Retinal pigment epithelial cell (primary cell): ENCODE results near the gene CD40.

Experiments used
- DNase-seq: peaks from one replicate; pipeline ENCODE4 v3.0.0-alpha.2; 2010; ENCODE audit warnings: low read depth
- H3K4me3 ChIP-seq: 2 replicates; pipeline ENCODE4 v1.5.1; 2011; ENCODE audit warnings: mild to moderate bottlenecking, low read length, control low read depth, moderate library complexity
- TF ChIP-seq, protein P1 (sequence below): conservative IDR thresholded peaks from 2 replicates; pipeline ENCODE4 v1.5.1; 2011; ENCODE audit warnings: low read depth, low read length, control low read depth, inconsistent platforms

Gene CD40

DNA sequence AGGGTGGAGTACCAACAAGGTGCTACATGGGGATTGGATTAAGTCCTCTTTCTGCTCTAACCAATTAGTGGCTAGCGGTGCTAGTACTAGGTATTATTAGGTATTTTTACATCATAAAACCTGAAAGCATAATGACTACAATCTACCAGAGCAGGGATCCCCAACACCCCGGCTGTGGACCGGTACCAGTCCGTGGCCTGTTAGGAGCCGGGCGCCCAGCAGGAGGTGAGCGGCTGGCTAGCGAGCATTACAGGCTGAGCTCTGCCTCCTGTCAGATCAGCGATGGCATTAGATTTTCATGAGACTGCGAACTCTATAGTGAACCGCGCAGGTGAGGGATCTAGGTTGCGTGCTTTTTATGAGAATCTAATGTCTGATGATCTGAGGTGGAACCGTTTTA lies 9.1 kb upstream of the CD40 start:
- no peak overlapping the region for H3K4me3 ChIP-seq
- no peak for DNase-seq
- TF ChIP-seq, protein P1, sequence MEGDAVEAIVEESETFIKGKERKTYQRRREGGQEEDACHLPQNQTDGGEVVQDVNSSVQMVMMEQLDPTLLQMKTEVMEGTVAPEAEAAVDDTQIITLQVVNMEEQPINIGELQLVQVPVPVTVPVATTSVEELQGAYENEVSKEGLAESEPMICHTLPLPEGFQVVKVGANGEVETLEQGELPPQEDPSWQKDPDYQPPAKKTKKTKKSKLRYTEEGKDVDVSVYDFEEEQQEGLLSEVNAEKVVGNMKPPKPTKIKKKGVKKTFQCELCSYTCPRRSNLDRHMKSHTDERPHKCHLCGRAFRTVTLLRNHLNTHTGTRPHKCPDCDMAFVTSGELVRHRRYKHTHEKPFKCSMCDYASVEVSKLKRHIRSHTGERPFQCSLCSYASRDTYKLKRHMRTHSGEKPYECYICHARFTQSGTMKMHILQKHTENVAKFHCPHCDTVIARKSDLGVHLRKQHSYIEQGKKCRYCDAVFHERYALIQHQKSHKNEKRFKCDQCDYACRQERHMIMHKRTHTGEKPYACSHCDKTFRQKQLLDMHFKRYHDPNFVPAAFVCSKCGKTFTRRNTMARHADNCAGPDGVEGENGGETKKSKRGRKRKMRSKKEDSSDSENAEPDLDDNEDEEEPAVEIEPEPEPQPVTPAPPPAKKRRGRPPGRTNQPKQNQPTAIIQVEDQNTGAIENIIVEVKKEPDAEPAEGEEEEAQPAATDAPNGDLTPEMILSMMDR, result no peak

GRCh38 chr20:46111028-46111835 lies 6.9 kb upstream of the CD40 start:
- DNase-seq, result no peak
- TF ChIP-seq, protein P1, result no peak
- no peak overlapping the region for H3K4me3 ChIP-seq

DNA sequence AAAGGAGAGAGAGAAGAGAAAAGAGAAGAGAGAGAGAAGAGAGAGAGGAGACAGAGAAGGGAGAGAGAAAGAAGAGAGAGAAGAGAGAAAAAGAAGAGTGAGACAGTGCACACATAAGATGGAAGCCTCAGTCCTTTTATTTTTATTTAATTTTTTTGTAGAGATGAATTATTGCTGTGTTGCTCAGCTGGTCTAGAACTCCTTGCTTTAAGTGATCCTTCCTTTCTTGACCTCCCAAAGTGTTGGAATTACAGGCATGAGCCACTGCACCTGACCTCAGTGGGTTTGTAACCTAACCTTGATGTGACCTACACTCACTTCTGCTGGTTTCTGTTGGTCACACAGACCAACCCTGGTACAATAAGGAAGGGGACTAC lies 6.3 kb upstream of the CD40 start:
- no peak overlapping the region for H3K4me3 ChIP-seq
- TF ChIP-seq, protein P1, result no peak
- DNase-seq, result no peak

DNA sequence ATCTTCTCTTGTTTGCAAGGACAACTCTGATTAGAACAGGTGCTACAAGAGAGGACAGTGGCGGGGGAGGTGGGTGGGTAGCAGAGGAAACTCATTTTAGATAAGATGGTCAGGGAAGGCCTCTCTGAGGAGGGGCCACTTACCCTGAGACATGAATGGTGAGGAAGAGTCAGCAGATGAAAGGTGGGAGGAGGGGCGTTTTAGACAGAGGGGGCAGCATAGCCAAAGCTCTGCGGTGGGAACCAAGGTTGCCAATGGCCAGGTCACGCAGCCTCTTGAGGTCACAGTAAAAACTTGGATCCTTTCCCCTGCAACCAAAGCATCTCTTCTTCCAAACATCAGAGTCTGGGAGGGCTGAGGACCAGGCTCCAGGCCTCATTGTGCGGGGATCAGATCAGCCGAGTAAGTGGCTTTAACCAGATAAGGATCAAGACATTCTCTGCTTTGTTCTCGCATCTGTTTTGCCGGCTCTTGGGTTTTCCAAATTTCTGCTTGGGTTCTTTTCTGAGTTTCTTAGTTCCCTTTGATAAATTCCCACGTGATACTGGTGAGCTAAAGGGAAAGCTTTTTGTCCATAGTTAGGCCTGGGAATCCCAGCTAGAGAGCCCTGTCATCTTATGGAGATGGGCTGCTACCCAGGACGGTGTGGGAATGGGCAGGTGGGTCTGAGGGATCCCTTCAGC lies 5.5 kb upstream of the CD40 start:
- no peak overlapping the region for H3K4me3 ChIP-seq
- no peak for DNase-seq
- TF ChIP-seq, protein P1, result no peak

DNA sequence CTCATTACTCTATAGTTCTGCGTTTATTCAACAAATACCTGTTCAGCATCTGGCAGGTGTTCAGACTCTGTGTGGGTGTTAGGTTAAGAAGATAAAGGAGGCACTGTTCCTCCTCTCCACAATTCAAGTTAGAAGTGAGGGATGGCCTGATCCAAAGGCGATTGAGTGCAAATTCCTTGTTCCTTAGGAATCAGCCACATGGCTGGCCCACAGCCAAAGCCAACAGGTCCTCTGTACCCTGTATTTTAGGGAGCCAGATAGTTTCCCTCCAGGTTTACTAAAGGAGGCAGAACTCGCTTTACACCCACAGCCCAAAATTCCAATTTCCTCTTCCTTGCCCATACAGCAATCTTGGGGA lies 5.0 kb upstream of the CD40 start:
- H3K4me3 ChIP-seq, result no peak overlapping the region
- no peak for DNase-seq
- TF ChIP-seq, protein P1, result no peak

DNA sequence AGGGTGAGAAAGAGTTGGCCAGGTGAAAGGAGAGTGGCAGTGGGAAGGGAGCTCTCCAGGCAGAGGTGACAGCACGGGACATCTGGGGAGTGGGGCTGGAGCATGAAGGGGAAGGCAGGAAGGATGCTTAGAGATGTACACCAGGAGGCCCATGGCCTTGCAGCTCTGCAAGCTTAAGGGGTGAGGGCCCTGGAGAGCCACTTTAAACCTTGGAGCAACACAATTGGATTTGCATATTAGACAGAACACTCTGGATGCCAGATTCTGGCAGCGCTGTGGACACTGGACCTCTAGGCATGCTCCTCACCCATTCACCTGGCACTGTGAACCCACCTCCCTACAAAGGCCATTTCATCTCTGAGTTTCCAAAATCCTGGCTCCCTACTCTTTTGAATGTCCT lies 3.7 kb upstream of the CD40 start:
- TF ChIP-seq, protein P1, result no peak
- DNase-seq, result no peak
- no peak overlapping the region for H3K4me3 ChIP-seq
